DMS79 (cell line): ENCODE measurements around the gene PLP2.

Experiments
- DNase-seq: peaks from one replicate; lab custom pipeline; 2025; lab: John Stamatoyannopoulos, UW

PLP2 gene

GRCh38 chrX:49209434-49210251 lies 37.9 kb downstream of the PLP2 start:
- no peak for DNase-seq

DNA sequence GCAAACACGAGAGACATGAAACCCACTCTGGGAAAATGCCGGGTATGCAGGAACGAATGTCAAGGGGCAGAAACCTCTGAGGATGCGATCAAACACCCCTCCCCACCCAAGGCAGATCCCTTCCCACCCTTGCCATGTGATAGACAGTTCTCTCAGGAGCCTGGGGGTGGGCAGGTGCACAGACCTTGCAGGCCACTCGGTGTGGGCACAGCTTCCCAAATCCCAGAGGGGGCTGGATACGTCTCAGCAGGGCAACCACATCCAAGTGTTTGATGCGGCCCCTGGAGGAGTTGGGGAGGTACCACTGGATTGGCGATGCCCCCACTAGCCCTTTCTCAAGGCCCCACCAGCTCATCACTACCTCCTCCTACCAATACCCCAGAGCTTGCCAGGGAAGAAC lies 38.7 kb downstream of the PLP2 start:
- no peak for DNase-seq

GRCh38 chrX:49211074-49211473 lies 39.4 kb downstream of the PLP2 start:
- DNase-seq = no peak

DNA sequence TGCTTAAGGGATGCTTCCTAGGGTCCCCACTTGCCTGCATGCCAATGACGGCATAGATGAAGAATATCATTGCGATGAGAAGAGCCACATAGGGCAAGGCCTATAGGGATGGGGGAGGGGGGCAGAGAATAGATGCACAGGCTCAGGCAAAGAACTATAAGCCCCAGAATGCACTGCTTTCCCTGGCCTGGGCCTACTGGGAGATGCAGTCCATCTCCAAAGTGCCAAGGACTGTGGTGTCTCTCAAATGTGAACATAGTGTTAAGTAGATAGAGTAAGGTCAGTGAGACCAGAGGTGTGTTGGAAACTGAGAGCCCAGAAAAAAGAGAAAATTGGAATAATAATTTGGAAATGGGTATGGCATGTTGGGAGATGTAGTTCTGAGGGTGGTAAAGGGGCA lies 40.5 kb downstream of the PLP2 start:
- no peak for DNase-seq

DNA sequence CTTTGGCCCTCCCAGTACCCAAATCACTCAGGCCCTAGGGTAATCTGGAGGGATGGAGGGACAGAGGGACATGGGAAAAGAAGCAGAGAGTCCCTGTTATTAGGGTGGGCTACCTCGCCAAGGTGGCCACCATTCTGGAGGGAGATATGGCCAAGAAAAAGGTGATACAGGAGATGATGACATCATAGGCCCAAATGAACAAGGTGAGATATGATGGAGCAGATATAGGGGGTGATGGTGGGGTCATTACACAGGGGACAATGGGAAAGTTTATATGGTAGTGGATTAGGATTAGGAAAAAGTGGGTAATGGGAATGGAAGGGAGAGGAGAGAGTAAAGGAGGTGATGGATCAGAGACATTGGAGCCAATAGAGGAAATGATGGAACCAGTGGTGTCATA lies 41.2 kb downstream of the PLP2 start:
- DNase-seq = no peak

DNA sequence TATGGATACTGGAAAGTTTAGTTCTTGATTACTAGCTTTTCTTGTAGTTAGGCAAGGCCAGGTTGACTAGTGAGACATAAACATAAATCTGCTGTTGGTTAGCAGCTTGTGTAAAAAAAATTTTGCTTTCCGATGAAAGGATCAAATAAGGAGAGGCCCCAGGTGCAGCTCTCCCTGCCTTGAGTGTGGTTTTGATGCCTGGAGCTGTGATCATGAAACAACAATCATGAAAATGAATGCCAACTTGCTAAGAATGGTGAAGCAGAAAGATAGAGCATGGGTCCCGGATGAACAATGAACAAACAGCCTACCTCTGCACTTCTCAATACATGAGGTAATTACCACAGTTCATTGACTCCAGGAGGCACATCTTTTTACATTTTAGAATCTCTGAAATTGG lies 42.7 kb downstream of the PLP2 start:
- DNase-seq = no peak

- no peak for DNase-seq
These were observed 43.4 kb downstream of the PLP2 start for GRCh38 chrX:49214996-49215526.

DNA sequence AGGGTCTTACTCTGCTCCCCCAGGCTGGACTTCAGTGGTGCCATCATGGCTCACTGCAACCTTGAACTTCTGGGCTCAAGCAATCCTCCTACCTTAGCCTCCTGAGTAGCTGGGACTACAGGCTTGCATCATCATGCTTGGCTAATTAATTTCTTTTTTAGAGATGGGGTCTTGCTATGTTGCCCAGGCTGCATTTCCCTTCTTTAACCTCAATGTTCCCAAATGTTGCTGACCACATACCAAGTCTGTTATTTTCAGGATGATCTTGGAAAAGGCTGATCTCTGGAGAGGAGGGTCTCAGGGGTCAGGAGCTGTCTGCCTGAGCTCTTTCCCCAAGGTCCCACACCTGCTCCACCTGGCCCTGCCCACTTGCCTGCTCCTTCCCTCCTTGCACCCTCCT lies 48.4 kb downstream of the PLP2 start:
- no peak for DNase-seq

DNA sequence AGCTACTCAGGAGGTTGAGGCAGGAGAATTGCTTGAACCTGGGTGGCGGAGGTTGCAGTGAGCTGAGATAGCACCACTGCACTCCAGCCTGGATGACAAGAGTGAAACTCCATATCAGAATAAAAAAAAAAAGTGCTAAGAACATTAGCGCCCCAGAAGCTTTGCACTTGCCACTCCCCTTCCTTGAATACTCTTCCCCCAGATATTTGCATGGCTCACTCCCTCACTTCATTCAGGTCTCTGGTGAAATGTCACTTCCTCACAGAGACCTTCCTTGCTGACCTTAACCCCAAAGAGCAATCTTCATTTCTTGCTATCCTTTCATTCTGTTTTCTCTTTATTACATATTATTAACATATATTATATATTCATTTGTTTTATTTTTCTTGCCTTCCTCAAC lies 50.2 kb downstream of the PLP2 start:
- DNase-seq = no peak
